Esophagus squamous epithelium (tissue), 4 donors: ENCODE measurements around the gene SH3BP5L.

ENCODE experiments used
- POLR2A ChIP-seq, 4 donors: fragments of 450-650 bp; IDR thresholded peaks; one replicate each; pipeline ENCODE4 v1.6.1; 2017; ENCODE audit warnings: antibody characterized with exemption in 4 of 4, mild to moderate bottlenecking in 4 of 4, moderate library complexity in 3 of 4
- TF ChIP-seq, protein P1 (sequence below), 6 experiments: fragments of 450-650 bp in 4 of 6; fragments of 200-600 bp in 2 of 6; sonication (generic) in 2 of 6; IDR thresholded peaks; one replicate each; pipeline ENCODE4 v1.5.1; 2016 to 2019; ENCODE audit warnings: antibody characterized with exemption in 6 of 6, mild to moderate bottlenecking in 4 of 6, moderate library complexity in 4 of 6

DNA sequence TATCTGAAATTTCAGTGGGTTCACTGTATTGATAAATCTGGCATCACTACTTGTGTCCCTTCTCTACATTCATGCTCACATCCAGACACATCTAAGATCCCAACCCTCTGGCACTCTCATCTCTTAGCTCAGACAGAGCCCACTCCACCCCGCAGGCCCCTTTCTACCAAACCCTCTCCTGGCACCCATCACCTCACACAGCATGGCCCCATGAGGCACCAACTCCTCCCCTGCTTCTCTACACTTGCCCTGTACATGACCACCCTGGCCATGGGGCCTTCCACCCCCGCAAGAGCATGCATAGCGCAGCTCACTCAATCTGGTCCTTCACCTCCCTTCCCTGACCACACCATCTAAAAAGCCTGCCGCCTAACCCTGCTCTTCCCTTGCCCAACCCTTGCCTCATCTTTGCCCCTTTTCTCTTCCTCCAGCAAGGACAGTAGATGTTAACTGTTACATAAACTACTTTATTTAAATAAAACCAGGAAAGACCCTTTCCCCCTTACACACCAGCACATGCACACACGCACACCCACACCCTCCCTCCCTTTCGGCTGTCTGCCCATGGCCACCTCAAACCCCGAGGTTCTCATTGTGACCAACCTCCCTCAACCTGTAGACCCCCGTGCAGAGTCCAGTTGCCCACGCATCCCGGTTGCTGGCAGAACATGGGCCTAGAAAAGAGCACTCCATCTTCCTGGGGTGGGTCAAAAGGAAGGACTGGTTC lies 15.6 kb downstream of the SH3BP5L start:
- TF ChIP-seq, protein P1, sequence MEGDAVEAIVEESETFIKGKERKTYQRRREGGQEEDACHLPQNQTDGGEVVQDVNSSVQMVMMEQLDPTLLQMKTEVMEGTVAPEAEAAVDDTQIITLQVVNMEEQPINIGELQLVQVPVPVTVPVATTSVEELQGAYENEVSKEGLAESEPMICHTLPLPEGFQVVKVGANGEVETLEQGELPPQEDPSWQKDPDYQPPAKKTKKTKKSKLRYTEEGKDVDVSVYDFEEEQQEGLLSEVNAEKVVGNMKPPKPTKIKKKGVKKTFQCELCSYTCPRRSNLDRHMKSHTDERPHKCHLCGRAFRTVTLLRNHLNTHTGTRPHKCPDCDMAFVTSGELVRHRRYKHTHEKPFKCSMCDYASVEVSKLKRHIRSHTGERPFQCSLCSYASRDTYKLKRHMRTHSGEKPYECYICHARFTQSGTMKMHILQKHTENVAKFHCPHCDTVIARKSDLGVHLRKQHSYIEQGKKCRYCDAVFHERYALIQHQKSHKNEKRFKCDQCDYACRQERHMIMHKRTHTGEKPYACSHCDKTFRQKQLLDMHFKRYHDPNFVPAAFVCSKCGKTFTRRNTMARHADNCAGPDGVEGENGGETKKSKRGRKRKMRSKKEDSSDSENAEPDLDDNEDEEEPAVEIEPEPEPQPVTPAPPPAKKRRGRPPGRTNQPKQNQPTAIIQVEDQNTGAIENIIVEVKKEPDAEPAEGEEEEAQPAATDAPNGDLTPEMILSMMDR (IDR thresholded peaks at IDR 0.05), result no peak
- no peak for TF ChIP-seq POLR2A (IDR thresholded peaks at IDR 0.05)
